Gastroesophageal sphincter (tissue), 3 donors: ENCODE results near the gene PTGDS.

Experiments used
- CTCF ChIP-seq, 4 experiments: fragments of 200-600 bp in 2 of 4; fragments of 450-650 bp in 2 of 4; sonication (generic) in 1 of 4; IDR thresholded peaks; one replicate each; pipeline ENCODE4 v1.5.1; 2017 to 2019; ENCODE audit warnings: antibody characterized with exemption in 4 of 4, mild to moderate bottlenecking in 2 of 4, moderate library complexity in 2 of 4
- EP300 ChIP-seq: sonication (generic); formaldehyde crosslinking; IDR thresholded peaks from one replicate; pipeline ENCODE4 v1.6.1; 2017; ENCODE audit warnings: antibody characterized with exemption, mild to moderate bottlenecking
- POLR2A ChIP-seq, 2 donors: fragments of 450-650 bp; IDR thresholded peaks; one replicate each; pipeline ENCODE4 v1.6.1; 2017; ENCODE audit warnings: antibody characterized with exemption in 2 of 2, mild to moderate bottlenecking in 2 of 2, moderate library complexity in 1 of 2
- POLR2AphosphoS5 ChIP-seq: sonication (generic); formaldehyde crosslinking; IDR thresholded peaks from one replicate; pipeline ENCODE4 v1.6.1; 2017; ENCODE audit warnings: antibody characterized with exemption

DNA sequence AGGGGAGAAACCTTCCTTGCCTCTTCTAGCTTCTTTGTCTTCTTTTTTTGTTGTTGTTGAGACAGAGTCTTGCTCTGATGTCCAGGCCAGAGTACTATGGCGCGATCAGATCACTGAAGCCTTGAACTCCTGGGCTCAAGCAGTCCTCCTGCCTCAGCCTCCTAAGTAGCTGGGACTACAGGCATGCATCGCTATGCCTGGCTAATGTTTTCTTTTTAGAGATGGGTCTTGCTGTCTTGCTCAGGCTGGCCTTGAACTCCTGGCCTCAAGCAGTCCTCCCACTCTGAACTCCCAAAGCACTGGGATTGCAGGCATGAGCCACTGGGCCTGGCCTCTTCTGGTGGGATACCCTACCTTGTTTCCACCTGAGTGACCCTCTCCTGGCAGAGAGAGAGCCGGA is 11.6 kb downstream of the PTGDS start:
- no peak for TF ChIP-seq POLR2A (IDR thresholded peaks at IDR 0.05)
- TF ChIP-seq CTCF (IDR thresholded peaks at IDR 0.05) = no peak
- TF ChIP-seq EP300 = no peak
- TF ChIP-seq POLR2AphosphoS5 = no peak
